ENCODE data around the gene MAST4. TPM values are rescaled to one million over a fixed set of nuclear protein-coding genes. Genes with fewer than 3 reads are reported as not detected.

Gene MAST4
- total and polyA plus RNA-seq, 2 of the 13 experiments (the other 11 are each of a cell fraction or from before 2014, with no cell fraction given), result 3.4 to 3.7 TPM

DNA sequence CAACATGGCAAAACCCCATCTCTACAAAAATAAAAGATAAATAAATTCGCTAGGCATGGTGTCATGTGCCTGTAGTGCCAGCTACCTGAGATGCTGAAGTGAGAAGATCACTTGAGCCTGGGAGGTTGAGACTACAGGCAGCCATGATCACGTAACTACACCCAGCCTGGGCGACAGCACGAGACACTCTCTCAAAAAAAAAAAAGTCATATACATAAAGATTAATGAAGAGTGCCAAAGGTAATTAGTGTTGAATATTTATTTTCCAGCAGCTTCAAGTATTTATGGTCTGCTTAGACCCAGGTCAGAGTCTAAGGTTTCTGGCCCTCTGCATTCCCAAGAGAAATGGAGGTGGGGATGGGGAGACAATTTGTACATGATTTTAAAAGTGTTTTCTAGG is 432.7 kb downstream of the MAST4 start:
- in situ Hi-C loops (cut with HindIII; ENCODE audit: extremely low pct_ligation_motif_present, low pct_unique_long_range_greater_than_20kb) (no loop called here), intact Hi-C loops (cut with micrococcal nuclease; ENCODE audit: unreplicated experiment) (no loop called here)
- no peak overlapping the region for H3K4me2 ChIP-seq (ENCODE audit: low read depth, low read length)
- no peaks in the 10 kb centered on the region for H3K36me3 ChIP-seq (replicated peaks in 1 of 2; ENCODE audit: control insufficient read depth in 1 of 2, insufficient read depth in 2 of 2, low read length in 2 of 2)
- H2AFZ ChIP-seq (ENCODE audit: low read length), result no peak overlapping the region
- ChIA-PET CTCF (ENCODE audit: low intra/inter-chr PET ratio, low total read pairs) (no interaction called here), POLR2A (no interaction called here)
- no peak for DNase-seq (ENCODE audit: low spot score)
- WGBS (ENCODE audit: low lambda C conversion rate), result 96% methylated on average over 4 of the region's 4 CpGs
- TF ChIP-seq ZNF121 (CRISPR knock-in tag; IDR thresholded peaks at IDR 0.05), result no peak
- TF ChIP-seq, protein P1, sequence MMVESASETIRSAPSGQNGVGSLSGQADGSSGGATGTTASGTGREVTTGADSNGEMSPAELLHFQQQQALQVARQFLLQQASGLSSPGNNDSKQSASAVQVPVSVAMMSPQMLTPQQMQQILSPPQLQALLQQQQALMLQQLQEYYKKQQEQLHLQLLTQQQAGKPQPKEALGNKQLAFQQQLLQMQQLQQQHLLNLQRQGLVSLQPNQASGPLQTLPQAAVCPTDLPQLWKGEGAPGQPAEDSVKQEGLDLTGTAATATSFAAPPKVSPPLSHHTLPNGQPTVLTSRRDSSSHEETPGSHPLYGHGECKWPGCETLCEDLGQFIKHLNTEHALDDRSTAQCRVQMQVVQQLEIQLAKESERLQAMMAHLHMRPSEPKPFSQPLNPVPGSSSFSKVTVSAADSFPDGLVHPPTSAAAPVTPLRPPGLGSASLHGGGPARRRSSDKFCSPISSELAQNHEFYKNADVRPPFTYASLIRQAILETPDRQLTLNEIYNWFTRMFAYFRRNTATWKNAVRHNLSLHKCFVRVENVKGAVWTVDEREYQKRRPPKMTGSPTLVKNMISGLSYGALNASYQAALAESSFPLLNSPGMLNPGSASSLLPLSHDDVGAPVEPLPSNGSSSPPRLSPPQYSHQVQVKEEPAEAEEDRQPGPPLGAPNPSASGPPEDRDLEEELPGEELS (CRISPR knock-in tag; IDR thresholded peaks at IDR 0.05), result no peak
- TF ChIP-seq ATF7-NPFF (CRISPR knock-in tag; IDR thresholded peaks at IDR 0.05; ENCODE audit: low read depth), result no peak
- no peak for TF ChIP-seq DPF2 (CRISPR knock-in tag; IDR thresholded peaks at IDR 0.05; ENCODE audit: borderline replicate concordance, low read depth)
- no peak for TF ChIP-seq GPN1 (CRISPR knock-in tag; IDR thresholded peaks at IDR 0.05; ENCODE audit: borderline replicate concordance)
- TF ChIP-seq, protein P2, sequence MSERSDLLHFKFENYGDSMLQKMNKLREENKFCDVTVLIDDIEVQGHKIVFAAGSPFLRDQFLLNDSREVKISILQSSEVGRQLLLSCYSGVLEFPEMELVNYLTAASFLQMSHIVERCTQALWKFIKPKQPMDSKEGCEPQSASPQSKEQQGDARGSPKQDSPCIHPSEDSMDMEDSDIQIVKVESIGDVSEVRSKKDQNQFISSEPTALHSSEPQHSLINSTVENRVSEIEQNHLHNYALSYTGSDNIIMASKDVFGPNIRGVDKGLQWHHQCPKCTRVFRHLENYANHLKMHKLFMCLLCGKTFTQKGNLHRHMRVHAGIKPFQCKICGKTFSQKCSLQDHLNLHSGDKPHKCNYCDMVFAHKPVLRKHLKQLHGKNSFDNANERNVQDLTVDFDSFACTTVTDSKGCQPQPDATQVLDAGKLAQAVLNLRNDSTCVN (CRISPR knock-in tag; IDR thresholded peaks at IDR 0.05; ENCODE audit: borderline replicate concordance), result no peak
- TF ChIP-seq, protein P3, sequence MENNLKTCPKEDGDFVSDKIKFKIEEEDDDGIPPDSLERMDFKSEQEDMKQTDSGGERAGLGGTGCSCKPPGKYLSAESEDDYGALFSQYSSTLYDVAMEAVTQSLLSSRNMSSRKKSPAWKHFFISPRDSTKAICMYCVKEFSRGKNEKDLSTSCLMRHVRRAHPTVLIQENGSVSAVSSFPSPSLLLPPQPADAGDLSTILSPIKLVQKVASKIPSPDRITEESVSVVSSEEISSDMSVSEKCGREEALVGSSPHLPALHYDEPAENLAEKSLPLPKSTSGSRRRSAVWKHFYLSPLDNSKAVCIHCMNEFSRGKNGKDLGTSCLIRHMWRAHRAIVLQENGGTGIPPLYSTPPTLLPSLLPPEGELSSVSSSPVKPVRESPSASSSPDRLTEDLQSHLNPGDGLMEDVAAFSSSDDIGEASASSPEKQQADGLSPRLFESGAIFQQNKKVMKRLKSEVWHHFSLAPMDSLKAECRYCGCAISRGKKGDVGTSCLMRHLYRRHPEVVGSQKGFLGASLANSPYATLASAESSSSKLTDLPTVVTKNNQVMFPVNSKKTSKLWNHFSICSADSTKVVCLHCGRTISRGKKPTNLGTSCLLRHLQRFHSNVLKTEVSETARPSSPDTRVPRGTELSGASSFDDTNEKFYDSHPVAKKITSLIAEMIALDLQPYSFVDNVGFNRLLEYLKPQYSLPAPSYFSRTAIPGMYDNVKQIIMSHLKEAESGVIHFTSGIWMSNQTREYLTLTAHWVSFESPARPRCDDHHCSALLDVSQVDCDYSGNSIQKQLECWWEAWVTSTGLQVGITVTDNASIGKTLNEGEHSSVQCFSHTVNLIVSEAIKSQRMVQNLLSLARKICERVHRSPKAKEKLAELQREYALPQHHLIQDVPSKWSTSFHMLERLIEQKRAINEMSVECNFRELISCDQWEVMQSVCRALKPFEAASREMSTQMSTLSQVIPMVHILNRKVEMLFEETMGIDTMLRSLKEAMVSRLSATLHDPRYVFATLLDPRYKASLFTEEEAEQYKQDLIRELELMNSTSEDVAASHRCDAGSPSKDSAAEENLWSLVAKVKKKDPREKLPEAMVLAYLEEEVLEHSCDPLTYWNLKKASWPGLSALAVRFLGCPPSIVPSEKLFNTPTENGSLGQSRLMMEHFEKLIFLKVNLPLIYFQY (CRISPR knock-in tag; IDR thresholded peaks at IDR 0.05; ENCODE audit: borderline replicate concordance), result no peak
- no peak overlapping the region for H3K4me3 ChIP-seq (replicated peaks in 1 of 3; ENCODE audit: insufficient read depth in 1 of 3, low read depth in 2 of 3, low read length in 3 of 3)
- peaks cover 19% of the 10 kb centered on the region for H3K4me1 ChIP-seq (ENCODE audit: insufficient read depth, low read length)
- H3K9ac ChIP-seq (ENCODE audit: insufficient read depth, low read depth, low read length), result no peak overlapping the region
- no peaks in the 10 kb centered on the region for H3K79me2 ChIP-seq (ENCODE audit: insufficient read depth, low read length)
- H3K27me3 ChIP-seq (ENCODE audit: control insufficient read depth in 1 of 2, insufficient read depth in 2 of 2, low read length in 2 of 2), result no peaks in the 10 kb centered on the region
- H4K20me1 ChIP-seq (ENCODE audit: insufficient read depth, low read length), result no peaks in the 10 kb centered on the region
- ATAC-seq, result no peak
- no peak overlapping the region for H3K27ac ChIP-seq (ENCODE audit: extremely low read length, insufficient read depth, low read length)
- no TSS peak for BruUV-seq (replicated peaks)
- H3K9me3 ChIP-seq (ENCODE audit: low read length), result no peaks in the 10 kb centered on the region
- no peak for FAIRE-seq

Measured in HepG2 (cell line).